Activated CD4-positive, alpha-beta T cell treated with anti-CD3 and anti-CD28 coated beads, Interleukin-2, amount 10 ng/mL, durations not matched to agents 7 days and 5 days (primary cell): ENCODE results near the gene SRPK3. TPM values are rescaled to one million over a fixed set of nuclear protein-coding genes. Genes with fewer than 3 reads are reported as not detected.
"Not testable (repeated sequence)": the region's sequence is repeated elsewhere in the genome, so short reads cannot be mapped to it uniquely, and the experiment has no call there.

Source experiments
- CTCF ChIA-PET: fragments of 350-600 bp; sonication (Branson Sonifier 250); formaldehyde crosslinking; loops from one replicate; lab custom pipeline; 2021; ENCODE audit warnings: antibody characterized with exemption; lab: Charles Lee
- POLR2A ChIA-PET: fragments of 350-600 bp; sonication (Branson Sonifier 250); formaldehyde crosslinking; loops from one replicate; lab custom pipeline; 2021; ENCODE audit warnings: antibody characterized with exemption; lab: Charles Lee
- DNase-seq: peaks from one replicate; pipeline ENCODE4 v3.0.0-alpha.2; 2020
- H3K27ac Mint-ChIP-seq: one replicate; pipeline ENCODE4 v1.8.0; 2021; ENCODE audit warnings: mild to moderate bottlenecking, moderate library complexity, mixed read lengths
- H3K27me3 Mint-ChIP-seq: one replicate; pipeline ENCODE4 v1.8.0; 2021; ENCODE audit warnings: mixed read lengths
- H3K36me3 Mint-ChIP-seq: one replicate; pipeline ENCODE4 v1.8.0; 2021; ENCODE audit warnings: low read depth, mixed read lengths
- H3K4me1 Mint-ChIP-seq: one replicate; pipeline ENCODE4 v1.8.0; 2021; ENCODE audit warnings: mixed read lengths
- H3K4me3 Mint-ChIP-seq: one replicate; pipeline ENCODE4 v1.8.0; 2021; ENCODE audit warnings: mild to moderate bottlenecking, moderate library complexity, mixed read lengths
- H3K9me3 Mint-ChIP-seq: one replicate; pipeline ENCODE4 v1.8.0; 2021; ENCODE audit warnings: mixed read lengths
- total RNA-seq, 2 experiments: library from RNA; stranded (reverse); gene quantifications; one replicate each; pipeline ENCODE4 v1.2.3, GENCODE V29; 2021

SRPK3 gene
- total RNA-seq, 2 experiments from 2014 or later: not detected

DNA sequence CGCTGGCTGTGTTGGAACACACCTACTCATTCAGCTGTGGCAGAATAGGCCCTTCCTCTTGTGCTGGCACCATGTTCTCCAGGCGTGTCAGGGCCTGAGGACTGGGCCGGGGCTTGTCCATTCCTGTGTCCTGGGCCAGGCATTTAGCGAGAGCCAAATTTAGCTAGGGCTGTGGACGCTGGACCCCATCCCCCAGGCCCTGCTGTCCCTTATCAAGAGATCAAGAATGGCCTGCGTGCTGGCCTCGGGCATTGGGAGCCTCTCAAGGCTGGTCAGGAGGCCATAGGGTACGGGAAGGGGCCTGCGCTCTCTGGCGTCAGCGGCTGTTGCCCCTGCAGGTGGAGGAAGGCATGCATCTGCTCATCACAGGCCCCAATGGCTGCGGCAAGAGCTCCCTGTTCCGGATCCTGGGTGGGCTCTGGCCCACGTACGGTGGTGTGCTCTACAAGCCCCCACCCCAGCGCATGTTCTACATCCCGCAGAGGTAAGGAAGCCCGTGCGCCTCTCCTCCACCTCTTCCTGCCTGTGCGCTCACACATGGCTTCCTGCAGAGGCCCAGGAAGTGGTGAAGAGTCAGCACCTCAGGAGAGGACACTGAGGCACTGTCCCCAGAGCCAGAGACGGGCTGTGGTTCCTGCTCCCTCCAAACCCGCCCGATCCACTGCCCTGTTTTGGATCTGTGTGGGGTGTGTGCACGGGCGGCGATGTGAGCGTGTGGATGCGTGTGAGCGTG is 40.9 kb upstream of the SRPK3 start:
- H3K9me3 Mint-ChIP-seq: no peaks in the 10 kb centered on the region
- POLR2A ChIA-PET: no interaction called here
- peak; percentile 40 for DNase-seq
- H3K27me3 Mint-ChIP-seq: peaks cover 2% of the 10 kb centered on the region
- CTCF ChIA-PET: no interaction called here
- peaks cover 38% of the 10 kb centered on the region for H3K4me1 Mint-ChIP-seq
- H3K27ac Mint-ChIP-seq: peak overlapping the region; percentile 91
- peak overlapping the region; percentile 48 for H3K4me3 Mint-ChIP-seq
- peaks cover 13% of the 10 kb centered on the region for H3K36me3 Mint-ChIP-seq

DNA sequence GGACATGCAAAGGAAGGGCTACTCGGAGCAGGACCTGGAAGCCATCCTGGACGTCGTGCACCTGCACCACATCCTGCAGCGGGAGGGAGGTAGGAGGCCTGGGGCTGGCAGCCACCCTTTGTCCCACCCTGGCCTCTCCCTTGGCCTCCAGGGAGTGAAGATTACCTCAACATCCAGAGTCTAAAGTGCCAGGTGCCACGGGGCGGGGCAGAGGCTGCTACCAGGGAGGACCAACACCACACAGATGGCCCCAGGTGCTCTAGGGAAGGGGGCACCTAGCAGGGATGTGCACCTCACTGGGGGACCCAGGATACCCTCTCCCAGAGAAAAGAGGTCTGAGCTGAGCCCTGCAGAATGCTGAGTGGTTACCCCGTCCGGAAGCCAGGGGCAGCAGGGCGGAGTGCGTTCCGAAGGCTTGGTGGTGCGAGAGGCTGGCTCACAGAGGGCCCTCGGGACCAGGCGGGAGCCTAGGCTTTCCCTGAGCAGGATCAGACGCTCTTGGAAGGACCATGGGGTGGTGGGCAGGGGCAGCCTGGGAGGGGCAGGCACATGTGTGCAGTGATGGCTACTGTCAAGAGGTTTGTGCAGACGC is 40.1 kb upstream of the SRPK3 start:
- no peaks in the 10 kb centered on the region for H3K9me3 Mint-ChIP-seq
- ChIA-PET POLR2A (no interaction called here), CTCF (no interaction called here)
- DNase-seq: no peak
- H3K4me3 Mint-ChIP-seq: peak overlapping the region; percentile 48
- H3K27me3 Mint-ChIP-seq: peaks cover 2% of the 10 kb centered on the region
- peak overlapping the region; percentile 91 for H3K27ac Mint-ChIP-seq
- peaks cover 30% of the 10 kb centered on the region for H3K4me1 Mint-ChIP-seq
- H3K36me3 Mint-ChIP-seq: peaks cover 7% of the 10 kb centered on the region

DNA sequence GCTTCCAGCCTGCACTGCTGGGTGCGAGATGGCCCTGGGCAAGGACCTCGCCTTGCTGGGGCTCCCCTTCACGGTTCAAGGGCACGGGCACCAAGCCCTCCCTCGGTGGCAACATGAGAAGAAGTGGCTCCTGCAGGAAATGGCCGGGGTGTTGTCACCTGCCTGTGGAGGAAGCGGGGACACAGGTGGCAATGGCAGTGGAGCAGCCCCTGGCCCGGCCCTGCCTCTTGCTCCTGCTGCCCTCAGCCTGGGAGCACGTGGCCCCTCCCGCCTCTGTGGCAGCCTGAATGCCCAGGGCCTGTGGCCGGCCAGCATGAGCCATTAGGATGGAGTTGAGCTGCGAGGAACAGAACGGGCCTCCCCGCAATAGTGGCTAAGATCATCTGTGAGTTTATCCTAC is 39.4 kb upstream of the SRPK3 start:
- ChIA-PET CTCF (no interaction called here), POLR2A (no interaction called here)
- DNase-seq: no peak
- Mint-ChIP-seq H3K4me3 (no peak overlapping the region), H3K36me3 (peaks cover 7% of the 10 kb centered on the region), H3K4me1 (peaks cover 30% of the 10 kb centered on the region), H3K27ac (peak overlapping the region; percentile 83), H3K27me3 (peaks cover 5% of the 10 kb centered on the region), H3K9me3 (no peaks in the 10 kb centered on the region)

DNA sequence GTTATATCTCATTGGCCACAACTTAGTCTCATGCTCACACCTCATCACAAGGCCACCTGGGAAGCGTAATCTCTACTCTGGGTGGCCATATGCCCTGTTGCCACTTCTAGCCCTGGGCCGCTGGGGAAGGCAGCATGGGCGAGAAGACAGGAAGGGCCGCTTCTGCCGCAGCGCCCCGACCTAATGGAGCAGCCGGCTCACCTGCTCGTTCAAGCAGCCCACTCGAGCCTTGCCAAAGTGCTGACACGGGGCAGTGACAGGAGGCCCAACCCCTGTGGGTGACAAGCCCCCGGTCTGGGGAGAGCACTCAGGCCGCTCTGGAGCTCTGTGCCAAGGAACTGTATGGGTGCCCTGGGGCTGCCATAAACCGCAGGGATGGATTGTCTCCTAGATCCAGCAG is 38.7 kb upstream of the SRPK3 start:
- H3K36me3 Mint-ChIP-seq, H3K4me3 Mint-ChIP-seq, DNase-seq, H3K27me3 Mint-ChIP-seq, POLR2A ChIA-PET, CTCF ChIA-PET, H3K27ac Mint-ChIP-seq, H3K9me3 Mint-ChIP-seq: not testable (repeated sequence)
- H3K4me1 Mint-ChIP-seq: peaks cover 30% of the 10 kb centered on the region

DNA sequence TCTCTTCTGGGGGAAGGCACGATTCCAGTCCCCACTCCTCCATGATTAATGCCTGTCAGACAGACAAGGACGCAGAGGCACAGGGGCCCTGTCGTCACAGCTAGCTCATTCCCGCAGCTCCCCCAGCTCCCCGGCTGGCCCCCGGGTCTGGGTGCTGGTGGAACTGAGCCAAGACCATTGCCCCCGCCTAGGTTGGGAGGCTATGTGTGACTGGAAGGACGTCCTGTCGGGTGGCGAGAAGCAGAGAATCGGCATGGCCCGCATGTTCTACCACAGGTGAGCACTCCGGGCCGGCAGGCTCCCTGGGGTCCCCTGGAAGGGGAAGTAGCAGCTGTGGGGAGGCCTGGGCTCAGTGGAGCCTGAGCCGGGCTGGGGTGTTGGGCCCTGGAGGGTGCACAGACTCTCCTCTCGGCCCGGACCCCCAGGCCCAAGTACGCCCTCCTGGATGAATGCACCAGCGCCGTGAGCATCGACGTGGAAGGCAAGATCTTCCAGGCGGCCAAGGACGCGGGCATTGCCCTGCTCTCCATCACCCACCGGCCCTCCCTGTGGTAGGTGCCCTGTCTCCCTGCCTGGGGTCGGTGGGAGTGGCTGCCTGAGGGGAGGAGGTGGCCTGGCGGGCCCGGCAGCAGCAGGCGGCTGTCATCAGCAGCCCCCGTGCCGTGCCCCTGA is 37.9 kb upstream of the SRPK3 start:
- H3K27me3 Mint-ChIP-seq, H3K4me3 Mint-ChIP-seq, H3K36me3 Mint-ChIP-seq, CTCF ChIA-PET, POLR2A ChIA-PET, H3K9me3 Mint-ChIP-seq, H3K27ac Mint-ChIP-seq, DNase-seq: not testable (repeated sequence)
- peaks cover 30% of the 10 kb centered on the region for H3K4me1 Mint-ChIP-seq

DNA sequence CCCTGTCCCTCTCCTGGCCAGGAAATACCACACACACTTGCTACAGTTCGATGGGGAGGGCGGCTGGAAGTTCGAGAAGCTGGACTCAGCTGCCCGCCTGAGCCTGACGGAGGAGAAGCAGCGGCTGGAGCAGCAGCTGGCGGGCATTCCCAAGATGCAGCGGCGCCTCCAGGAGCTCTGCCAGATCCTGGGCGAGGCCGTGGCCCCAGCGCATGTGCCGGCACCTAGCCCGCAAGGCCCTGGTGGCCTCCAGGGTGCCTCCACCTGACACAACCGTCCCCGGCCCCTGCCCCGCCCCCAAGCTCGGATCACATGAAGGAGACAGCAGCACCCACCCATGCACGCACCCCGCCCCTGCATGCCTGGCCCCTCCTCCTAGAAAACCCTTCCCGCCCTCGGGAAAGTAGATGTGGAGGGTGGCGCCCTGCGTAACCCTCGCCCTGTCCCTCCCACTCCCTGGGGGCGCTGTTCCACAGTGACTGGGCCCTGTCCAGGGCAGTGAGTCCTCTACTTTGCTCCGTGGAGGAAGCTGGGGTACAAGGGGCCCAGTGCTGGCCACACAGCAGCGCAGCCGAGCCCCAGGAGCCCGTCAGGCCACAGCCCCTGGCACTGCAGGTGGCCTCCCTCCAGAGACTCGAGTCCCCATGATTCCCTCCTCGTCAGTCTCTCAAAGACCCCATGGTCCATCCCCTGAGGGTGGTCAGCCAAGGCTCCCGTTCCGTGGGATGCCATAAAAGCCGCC is 37.2 kb upstream of the SRPK3 start:
- H3K4me3 Mint-ChIP-seq, H3K36me3 Mint-ChIP-seq, DNase-seq, H3K27me3 Mint-ChIP-seq, POLR2A ChIA-PET, H3K27ac Mint-ChIP-seq, H3K9me3 Mint-ChIP-seq, CTCF ChIA-PET: not testable (repeated sequence)
- peaks cover 30% of the 10 kb centered on the region for H3K4me1 Mint-ChIP-seq

DNA sequence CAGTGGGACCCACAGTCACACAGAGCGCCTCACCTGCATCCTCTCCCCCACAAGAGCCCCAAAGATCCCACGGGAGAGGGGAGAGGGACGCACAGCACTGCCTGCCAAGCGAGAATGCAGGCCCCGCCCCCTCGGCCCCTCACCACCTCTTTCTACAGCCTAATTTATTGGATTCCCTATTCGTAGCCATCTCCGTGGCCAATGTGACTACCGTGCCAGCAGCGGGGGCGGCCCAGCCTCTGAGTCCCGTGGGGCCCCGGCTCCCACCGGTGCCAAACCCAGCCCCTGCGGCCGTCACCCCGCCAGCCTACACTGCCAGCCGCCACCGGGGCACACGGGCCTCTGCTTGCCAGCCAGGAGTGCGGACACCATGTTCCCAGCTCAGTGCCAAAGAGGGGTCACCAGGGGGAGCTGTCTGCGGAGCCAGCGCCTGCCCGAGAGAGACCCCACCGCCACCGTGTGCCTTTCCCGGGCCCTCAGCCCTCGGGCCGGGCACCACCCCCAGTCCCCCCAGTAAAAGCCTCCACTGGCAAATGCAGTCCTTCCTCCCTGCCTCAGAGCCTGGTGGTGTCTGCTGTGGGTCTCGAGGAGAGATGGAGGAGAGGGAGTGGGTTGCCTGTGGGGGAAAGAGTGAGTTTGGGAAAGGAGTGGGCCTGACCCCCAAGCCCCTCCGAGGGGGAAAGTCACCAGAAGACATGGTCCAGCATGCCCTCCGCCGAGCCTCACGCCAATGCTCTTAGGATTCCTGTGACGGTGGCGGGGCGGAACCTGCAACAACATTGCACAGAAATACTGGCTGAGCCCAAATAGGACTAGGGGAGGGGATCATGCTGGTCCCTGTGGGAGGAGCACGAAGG is 36.4 kb upstream of the SRPK3 start:
- Mint-ChIP-seq H3K4me1 (peaks cover 22% of the 10 kb centered on the region), H3K9me3 (no peaks in the 10 kb centered on the region), H3K36me3 (peaks cover 6% of the 10 kb centered on the region), H3K4me3 (no peak overlapping the region), H3K27me3 (peaks cover 9% of the 10 kb centered on the region), H3K27ac (peak overlapping the region; percentile 25)
- no peak for DNase-seq
- POLR2A ChIA-PET: no interaction called here
- CTCF ChIA-PET: no interaction called here

DNA sequence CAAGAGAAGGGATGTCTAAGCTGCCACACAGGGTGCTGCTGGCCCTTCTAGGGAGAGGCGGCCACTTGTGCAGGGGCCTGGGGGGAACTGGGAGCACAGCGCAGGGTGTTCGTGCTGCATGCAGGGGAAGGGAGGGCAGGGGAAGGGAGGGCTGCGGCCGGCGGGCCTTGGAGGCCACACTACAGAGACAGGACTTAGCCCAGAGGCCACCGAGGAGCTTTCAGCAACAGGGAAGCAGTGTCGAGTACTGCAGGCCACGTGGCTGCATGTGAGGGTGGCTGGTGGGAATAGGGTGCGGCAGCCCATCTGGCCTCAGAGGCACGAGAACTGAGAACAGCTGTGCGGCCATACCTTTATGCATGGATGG is 35.8 kb upstream of the SRPK3 start:
- H3K27me3 Mint-ChIP-seq, POLR2A ChIA-PET, H3K36me3 Mint-ChIP-seq, H3K9me3 Mint-ChIP-seq, DNase-seq, CTCF ChIA-PET, H3K27ac Mint-ChIP-seq, H3K4me3 Mint-ChIP-seq: not testable (repeated sequence)
- peaks cover 16% of the 10 kb centered on the region for H3K4me1 Mint-ChIP-seq

DNA sequence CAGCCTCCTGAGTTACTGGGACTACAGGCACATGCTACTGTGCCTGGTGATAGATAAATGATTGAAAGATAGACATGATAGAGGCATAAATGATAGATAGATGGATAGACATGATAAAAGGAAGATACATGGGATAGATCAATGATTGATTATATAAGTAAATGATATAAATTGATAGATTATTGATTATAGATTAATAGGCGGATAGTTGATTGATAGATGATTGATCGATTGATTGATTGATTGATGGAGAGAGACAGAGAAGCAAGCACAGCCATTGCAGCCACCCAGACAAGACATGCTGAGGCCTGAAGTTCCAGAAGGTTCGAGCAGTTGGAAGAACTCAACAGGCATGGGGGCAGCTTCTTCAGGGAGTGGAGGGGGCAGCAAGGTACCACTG is 34.5 kb upstream of the SRPK3 start:
- Mint-ChIP-seq H3K27me3 (peaks cover 11% of the 10 kb centered on the region), H3K27ac (no peak overlapping the region), H3K9me3 (no peaks in the 10 kb centered on the region), H3K36me3 (no peaks in the 10 kb centered on the region), H3K4me1 (peaks cover 4% of the 10 kb centered on the region), H3K4me3 (no peak overlapping the region)
- ChIA-PET POLR2A (no interaction called here), CTCF (no interaction called here)
- DNase-seq: no peak

DNA sequence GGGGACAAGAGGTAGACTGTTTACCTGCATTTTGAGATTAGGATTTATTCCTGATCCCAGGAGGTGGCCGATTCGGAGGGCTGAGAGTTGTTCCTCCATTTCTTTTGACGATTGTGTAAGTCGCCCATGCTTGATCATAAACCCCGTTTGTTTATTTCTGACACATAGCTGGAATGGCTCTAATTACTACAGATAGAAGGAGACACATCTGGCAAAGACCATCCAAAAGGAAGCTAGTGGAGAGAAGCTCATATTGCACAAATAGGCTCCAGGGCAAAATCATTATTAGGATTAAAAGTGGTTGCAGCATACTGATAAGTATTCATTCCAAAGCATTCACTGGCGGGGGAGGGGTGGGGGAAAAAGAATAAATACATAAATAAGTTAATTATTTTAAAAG is 33.9 kb upstream of the SRPK3 start:
- H3K9me3 Mint-ChIP-seq, H3K36me3 Mint-ChIP-seq, H3K27ac Mint-ChIP-seq, H3K4me1 Mint-ChIP-seq, POLR2A ChIA-PET, CTCF ChIA-PET, H3K4me3 Mint-ChIP-seq, DNase-seq: not testable (repeated sequence)
- H3K27me3 Mint-ChIP-seq: peaks cover 11% of the 10 kb centered on the region

DNA sequence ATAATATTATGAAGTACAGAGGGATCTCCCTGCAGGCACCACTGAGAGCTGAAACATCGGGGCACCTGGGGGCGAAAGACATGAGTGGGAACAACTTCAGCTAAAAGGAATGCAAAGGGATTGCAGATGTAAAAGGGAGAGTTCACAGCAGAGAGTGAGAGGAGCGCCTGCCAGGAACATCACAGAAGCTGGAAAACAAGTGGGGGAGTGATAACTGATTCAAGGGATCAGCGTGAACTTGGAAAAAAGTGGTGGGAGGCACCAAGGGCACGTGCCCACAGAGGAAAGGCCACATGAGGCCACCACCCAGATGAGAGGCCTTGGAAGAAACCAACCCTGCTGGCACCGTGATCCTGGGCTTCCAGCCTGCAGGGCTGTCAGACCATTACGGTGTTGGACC is 31.8 kb upstream of the SRPK3 start:
- H3K27ac Mint-ChIP-seq, DNase-seq, H3K4me3 Mint-ChIP-seq, H3K36me3 Mint-ChIP-seq, H3K9me3 Mint-ChIP-seq, H3K4me1 Mint-ChIP-seq, POLR2A ChIA-PET: not testable (repeated sequence)
- CTCF ChIA-PET: interaction anchor here (0.6 kb wide), 1 partner anchor 50 kb away, joined by 4 read pairs; no protein-coding TSS in a partner anchor
- H3K27me3 Mint-ChIP-seq: peaks cover 11% of the 10 kb centered on the region

DNA sequence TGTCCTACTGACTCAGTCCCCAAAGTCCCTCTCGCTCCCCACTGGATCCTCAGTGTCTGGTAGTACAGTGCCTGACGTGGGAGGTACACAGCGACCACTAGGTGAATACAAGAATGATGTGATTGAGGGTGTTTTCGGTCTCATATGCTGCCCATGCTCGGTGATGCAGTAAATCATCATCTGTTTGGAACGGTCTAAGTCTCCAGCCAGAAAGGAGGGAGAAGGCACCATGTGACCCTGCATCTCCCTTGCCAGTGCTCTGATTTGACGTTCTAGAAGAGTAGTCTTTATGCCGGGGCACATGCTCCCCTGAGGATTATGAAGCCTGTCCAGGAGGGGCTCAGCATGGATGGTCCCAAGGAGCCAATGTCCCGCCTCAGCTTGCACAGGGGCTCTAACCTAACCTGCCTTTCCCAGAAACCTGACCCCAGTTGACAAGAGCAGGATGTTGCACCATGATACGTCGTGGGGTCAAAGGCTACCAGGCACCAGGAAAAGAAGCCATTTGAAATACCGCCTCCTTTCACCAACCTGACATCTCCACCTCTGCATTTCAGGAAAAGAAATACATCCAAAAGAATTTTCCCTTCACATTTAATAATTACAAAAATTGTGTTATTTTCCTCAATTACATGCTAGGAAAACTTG is 30.6 kb upstream of the SRPK3 start:
- Mint-ChIP-seq H3K4me1 (no peaks in the 10 kb centered on the region), H3K27me3 (peaks cover 10% of the 10 kb centered on the region), H3K9me3 (no peaks in the 10 kb centered on the region), H3K4me3 (no peak overlapping the region), H3K27ac (no peak overlapping the region), H3K36me3 (no peaks in the 10 kb centered on the region)
- ChIA-PET POLR2A (no interaction called here), CTCF (no interaction called here)
- no peak for DNase-seq
